Gastroesophageal sphincter (tissue), 3 donors: ENCODE measurements around the gene TMEM242.

Source experiments
- CTCF ChIP-seq, 4 experiments: fragments of 200-600 bp in 2 of 4; fragments of 450-650 bp in 2 of 4; sonication (generic) in 1 of 4; IDR thresholded peaks; one replicate each; pipeline ENCODE4 v1.5.1; 2017 to 2019; ENCODE audit warnings: antibody characterized with exemption in 4 of 4, mild to moderate bottlenecking in 2 of 4, moderate library complexity in 2 of 4
- POLR2A ChIP-seq, 2 donors: fragments of 450-650 bp; IDR thresholded peaks; one replicate each; pipeline ENCODE4 v1.6.1; 2017; ENCODE audit warnings: antibody characterized with exemption in 2 of 2, mild to moderate bottlenecking in 2 of 2, moderate library complexity in 1 of 2
- POLR2AphosphoS5 ChIP-seq: sonication (generic); formaldehyde crosslinking; IDR thresholded peaks from one replicate; pipeline ENCODE4 v1.6.1; 2017; ENCODE audit warnings: antibody characterized with exemption

GRCh38 chr6:157261606-157262005, 61.7 kb downstream of the TMEM242 start:
- TF ChIP-seq POLR2A (IDR thresholded peaks at IDR 0.05) (no peak), POLR2AphosphoS5 (no peak), CTCF (IDR thresholded peaks at IDR 0.05) (no peak)
